Measurements from ENCODE around the gene PHKB. TPM values are rescaled to one million over a fixed set of nuclear protein-coding genes. Genes with fewer than 3 reads are reported as not detected.

The PHKB gene
- total RNA-seq, 1 experiment from 2014 or later, result 83.4 TPM

DNA sequence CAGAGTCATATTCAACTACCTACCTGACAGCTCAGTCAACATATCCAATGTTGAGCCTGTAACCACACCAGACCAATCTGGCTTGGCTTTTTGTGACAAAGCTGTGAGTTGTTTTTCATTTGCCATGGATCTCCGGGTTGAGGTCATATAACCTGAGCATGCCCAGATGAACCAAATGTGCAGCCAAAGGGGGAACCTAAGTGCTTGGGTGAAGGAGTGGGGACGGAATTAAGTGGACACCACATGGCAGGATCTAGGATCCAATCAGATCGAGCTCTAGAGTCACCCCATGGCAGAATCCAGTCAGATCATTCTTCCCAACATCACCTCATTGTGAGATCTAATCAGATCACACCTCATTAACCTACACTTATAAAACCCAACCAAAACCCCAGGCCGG lies 258.6 kb downstream of the PHKB start:
- CTCF ChIA-PET, result no interaction called here
- Mint-ChIP-seq H3K4me1 (ENCODE audit: low read depth, unreplicated experiment) (no peaks in the 10 kb centered on the region), H3K36me3 (ENCODE audit: insufficient read depth, unreplicated experiment) (no peaks in the 10 kb centered on the region), H3K9me3 (ENCODE audit: low read depth, unreplicated experiment) (no peaks in the 10 kb centered on the region), H3K27ac (ENCODE audit: unreplicated experiment) (no peak overlapping the region), H3K27me3 (ENCODE audit: unreplicated experiment) (peaks cover 19% of the 10 kb centered on the region), H3K4me3 (ENCODE audit: low read depth, unreplicated experiment) (no peak overlapping the region)
- TF ChIP-seq, protein P1, sequence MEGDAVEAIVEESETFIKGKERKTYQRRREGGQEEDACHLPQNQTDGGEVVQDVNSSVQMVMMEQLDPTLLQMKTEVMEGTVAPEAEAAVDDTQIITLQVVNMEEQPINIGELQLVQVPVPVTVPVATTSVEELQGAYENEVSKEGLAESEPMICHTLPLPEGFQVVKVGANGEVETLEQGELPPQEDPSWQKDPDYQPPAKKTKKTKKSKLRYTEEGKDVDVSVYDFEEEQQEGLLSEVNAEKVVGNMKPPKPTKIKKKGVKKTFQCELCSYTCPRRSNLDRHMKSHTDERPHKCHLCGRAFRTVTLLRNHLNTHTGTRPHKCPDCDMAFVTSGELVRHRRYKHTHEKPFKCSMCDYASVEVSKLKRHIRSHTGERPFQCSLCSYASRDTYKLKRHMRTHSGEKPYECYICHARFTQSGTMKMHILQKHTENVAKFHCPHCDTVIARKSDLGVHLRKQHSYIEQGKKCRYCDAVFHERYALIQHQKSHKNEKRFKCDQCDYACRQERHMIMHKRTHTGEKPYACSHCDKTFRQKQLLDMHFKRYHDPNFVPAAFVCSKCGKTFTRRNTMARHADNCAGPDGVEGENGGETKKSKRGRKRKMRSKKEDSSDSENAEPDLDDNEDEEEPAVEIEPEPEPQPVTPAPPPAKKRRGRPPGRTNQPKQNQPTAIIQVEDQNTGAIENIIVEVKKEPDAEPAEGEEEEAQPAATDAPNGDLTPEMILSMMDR (IDR thresholded peaks at IDR 0.05; ENCODE audit: unreplicated experiment), result no peak
- no TSS peak for BruUV-seq (replicated peaks)
- no peak for DNase-seq
- intact Hi-C loops (cut with micrococcal nuclease; ENCODE audit: unreplicated experiment), result loop anchor here (10.0 kb wide), 1 partner anchor 575 kb away; the partner anchor contains the start of gene NETO2

DNA sequence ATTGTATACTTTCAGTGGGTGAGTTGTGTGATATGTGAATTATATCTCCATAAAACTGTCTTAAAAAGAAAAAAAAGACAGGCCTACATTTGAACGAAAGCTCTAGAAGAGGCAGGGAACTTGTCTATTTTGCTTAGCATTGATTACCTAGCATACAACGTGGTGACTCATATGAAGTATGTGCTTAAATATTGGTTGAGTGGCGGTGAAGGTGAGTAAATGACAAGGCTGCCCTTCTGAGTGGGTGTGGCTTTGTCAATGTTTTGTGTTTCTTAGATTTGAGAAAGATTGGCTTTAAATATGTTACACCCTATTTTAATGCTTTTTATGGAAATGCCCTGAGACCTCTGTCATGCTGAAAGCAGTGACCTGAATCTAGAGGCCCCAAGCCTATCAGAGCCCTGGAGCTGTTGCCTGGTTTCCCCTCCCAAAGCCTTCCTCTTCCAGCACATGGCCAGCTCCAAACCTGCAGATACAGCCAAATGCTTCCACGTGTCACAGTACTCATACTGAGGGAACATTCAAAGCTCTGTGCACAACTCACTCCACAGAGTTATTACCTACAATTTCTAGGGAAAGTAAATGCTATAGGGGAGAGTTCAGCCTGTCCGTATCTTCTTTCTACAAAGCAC lies 260.0 kb downstream of the PHKB start:
- no peak for DNase-seq
- peaks cover 24% of the 10 kb centered on the region for H3K27me3 Mint-ChIP-seq (ENCODE audit: unreplicated experiment)
- intact Hi-C loops (cut with micrococcal nuclease; ENCODE audit: unreplicated experiment), result no loop called here
- no peak overlapping the region for H3K27ac Mint-ChIP-seq (ENCODE audit: unreplicated experiment)
- no peak overlapping the region for H3K4me3 Mint-ChIP-seq (ENCODE audit: low read depth, unreplicated experiment)
- H3K4me1 Mint-ChIP-seq (ENCODE audit: low read depth, unreplicated experiment), result no peaks in the 10 kb centered on the region
- no peaks in the 10 kb centered on the region for H3K36me3 Mint-ChIP-seq (ENCODE audit: insufficient read depth, unreplicated experiment)
- CTCF ChIA-PET, result interaction anchor here (0.6 kb wide), 1 partner anchor 550 kb away, joined by 4 read pairs; no protein-coding TSS in a partner anchor
- H3K9me3 Mint-ChIP-seq (ENCODE audit: low read depth, unreplicated experiment), result no peaks in the 10 kb centered on the region
- no TSS peak for BruUV-seq (replicated peaks)
- TF ChIP-seq, protein P1 (IDR thresholded peaks at IDR 0.05; ENCODE audit: unreplicated experiment), result no peak

DNA sequence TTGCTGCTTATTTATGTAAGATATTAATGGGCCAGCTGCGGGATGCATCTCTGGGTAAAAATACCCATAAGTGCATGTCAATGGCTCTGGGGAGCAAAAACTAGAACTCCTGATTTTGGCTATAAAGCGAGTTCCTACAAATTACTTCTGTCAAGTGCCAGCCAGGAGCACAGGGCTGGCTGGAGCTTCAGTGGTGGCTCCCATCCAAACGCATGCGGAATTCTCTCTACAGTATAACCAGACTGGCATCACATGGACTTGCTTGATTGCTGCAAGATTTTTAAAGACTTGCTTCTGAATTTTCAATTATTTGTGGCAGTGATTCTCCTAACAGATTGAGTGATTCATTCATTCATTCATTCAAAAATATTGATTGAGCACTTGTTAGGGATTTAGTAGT lies 260.9 kb downstream of the PHKB start:
- Mint-ChIP-seq H3K4me3 (ENCODE audit: low read depth, unreplicated experiment) (no peak overlapping the region), H3K9me3 (ENCODE audit: low read depth, unreplicated experiment) (no peaks in the 10 kb centered on the region), H3K36me3 (ENCODE audit: insufficient read depth, unreplicated experiment) (no peaks in the 10 kb centered on the region), H3K27me3 (ENCODE audit: unreplicated experiment) (peaks cover 28% of the 10 kb centered on the region), H3K4me1 (ENCODE audit: low read depth, unreplicated experiment) (no peaks in the 10 kb centered on the region), H3K27ac (ENCODE audit: unreplicated experiment) (no peak overlapping the region)
- DNase-seq, result no peak
- TF ChIP-seq, protein P1 (IDR thresholded peaks at IDR 0.05; ENCODE audit: unreplicated experiment), result no peak
- BruUV-seq (replicated peaks), result no TSS peak
- intact Hi-C loops (cut with micrococcal nuclease; ENCODE audit: unreplicated experiment), result no loop called here
- CTCF ChIA-PET, result interaction anchor here (0.6 kb wide), 1 partner anchor 771 kb away, joined by 4 read pairs; no protein-coding TSS in a partner anchor

DNA sequence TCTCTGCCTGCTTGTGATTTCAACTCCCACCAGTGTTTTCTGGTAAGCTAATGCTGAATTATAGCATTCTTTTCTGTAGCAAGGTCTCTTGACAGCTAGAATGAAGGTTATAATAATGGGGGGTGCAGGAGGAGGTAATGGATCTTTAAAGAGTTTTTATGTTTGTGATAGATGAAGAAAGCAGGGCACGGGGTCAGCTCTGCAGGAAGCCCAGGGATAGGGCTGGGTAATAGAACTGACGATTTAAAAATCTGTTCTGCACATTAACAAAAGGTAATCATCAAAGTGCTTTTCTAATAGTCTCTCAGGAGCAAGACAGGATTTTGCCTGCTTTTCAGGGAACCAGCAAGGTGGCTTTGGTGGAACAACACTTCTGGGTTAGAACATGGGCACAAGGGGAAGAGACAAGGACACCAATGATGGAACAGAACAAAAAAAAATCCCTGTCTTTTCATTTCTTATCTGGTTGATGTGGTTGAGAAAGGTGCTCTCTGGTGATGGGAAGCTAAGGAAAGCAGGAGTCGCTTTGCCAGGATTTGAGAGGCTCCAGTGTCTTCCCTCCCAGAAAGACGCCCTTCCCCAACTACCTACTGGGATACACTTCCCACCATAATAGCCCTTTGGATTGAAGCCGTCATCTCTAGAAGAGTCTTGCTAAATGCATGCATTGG lies 263.1 kb downstream of the PHKB start:
- Mint-ChIP-seq H3K9me3 (ENCODE audit: low read depth, unreplicated experiment) (no peaks in the 10 kb centered on the region), H3K27ac (ENCODE audit: unreplicated experiment) (no peak overlapping the region), H3K36me3 (ENCODE audit: insufficient read depth, unreplicated experiment) (no peaks in the 10 kb centered on the region), H3K27me3 (ENCODE audit: unreplicated experiment) (peaks cover 44% of the 10 kb centered on the region), H3K4me1 (ENCODE audit: low read depth, unreplicated experiment) (no peaks in the 10 kb centered on the region), H3K4me3 (ENCODE audit: low read depth, unreplicated experiment) (no peak overlapping the region)
- DNase-seq, result no peak
- CTCF ChIA-PET, result no interaction called here
- TF ChIP-seq, protein P1 (IDR thresholded peaks at IDR 0.05; ENCODE audit: unreplicated experiment), result no peak
- BruUV-seq (replicated peaks), result no TSS peak
- intact Hi-C loops (cut with micrococcal nuclease; ENCODE audit: unreplicated experiment), result no loop called here

All from Calu3 (cell line).